HG03196 (cell line): ENCODE data around the gene MARVELD3.
"Not testable (repeated sequence)": the region's sequence is repeated elsewhere in the genome, so short reads cannot be mapped to it uniquely, and the experiment has no call there.

Source experiments
- ATAC-seq: cut with Tn5 transposase; IDR thresholded peaks from one replicate; pipeline ENCODE4 v1.9.1; 2021; ENCODE audit not compliant: unreplicated experiment

The MARVELD3 gene

DNA sequence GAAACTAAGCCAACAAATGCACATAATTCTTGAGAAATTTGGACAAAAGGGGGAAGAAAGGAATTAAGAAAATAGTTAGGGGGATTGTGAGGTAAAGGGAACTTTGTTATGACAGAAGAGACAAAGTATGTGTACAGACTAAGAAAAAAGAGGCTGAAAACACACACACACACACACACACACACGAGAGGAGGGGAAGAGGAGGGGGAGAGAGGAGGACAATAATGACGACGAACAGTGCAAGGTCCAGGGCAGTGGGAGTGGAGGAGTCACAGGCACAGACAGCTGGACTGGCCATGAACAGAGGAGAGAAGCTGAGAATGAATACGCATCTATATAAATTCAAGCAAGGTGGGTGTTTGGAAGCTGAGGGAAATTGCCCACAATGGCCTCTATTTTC is 44.6 kb downstream of the MARVELD3 start:
- ATAC-seq = no peak

DNA sequence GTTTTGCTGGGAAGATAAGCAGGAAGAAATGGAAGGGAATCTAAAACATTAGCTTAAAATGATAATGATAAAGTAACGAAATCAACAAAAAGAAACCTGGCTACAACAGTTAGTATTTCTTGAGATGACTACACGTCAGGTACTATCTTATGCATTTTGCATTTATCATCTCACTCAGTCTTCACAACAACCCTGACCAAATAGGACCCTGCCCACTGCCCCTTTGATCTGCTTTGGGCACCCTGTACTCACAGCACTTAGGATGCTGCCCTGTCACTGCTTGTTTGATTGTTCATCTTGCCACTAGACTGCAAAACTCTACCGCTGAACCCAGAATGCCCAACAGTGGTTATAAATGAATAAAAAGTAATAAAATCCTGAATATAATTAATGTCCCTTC is 45.2 kb downstream of the MARVELD3 start:
- no peak for ATAC-seq

DNA sequence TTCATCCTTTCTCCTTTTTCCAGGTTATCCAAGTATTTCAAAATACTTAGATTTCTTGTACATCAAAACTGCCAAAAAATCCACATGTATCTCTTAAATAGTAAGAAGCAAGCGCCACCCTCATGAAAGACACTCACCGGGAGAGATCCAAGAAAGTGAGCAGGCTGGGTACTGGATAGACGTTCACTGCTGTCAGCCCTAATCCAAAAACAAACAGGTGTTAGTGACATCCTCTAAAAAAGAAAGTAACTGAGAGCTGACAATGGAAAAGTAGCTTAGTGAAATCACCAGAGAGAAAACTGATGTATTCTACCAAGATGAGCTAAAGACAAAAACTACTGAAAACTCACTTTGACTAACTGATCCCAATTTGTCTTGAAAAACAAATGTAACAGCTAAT is 46.1 kb downstream of the MARVELD3 start:
- no peak for ATAC-seq

DNA sequence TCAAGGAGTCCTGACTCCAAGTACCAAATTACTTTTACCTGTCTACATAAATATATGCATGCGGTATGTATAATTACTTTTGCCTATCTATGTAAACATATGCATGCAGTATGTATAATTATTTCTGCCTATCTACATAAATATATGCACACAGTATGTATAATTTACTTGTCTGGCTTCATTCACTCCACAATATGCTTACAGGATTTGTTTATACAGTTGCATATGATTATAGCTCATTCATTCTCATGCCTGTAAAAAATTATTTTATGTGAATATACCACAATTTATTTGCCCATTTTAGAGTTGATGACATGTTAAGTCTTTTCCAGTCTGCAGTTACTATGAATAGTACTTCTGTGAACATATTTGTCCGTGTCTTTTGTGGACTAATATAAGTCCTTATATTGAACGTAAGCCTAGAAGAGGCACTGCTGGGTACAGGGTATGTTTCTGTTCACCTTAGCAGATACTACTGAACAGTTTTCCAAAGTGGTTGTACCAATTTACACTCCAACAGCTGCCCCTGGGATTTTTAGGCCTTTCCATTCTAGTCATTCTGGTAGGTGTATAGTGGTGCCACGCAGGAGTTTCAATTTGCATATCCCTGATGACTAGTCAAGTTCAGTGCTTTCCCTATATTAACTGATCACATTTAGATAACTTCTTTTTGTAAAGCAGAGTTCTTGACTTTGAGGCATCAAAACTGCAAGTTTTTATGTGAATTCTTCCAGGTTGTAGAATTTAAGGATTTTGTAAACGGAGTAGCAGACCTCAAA is 47.0 kb downstream of the MARVELD3 start:
- ATAC-seq = no peak

DNA sequence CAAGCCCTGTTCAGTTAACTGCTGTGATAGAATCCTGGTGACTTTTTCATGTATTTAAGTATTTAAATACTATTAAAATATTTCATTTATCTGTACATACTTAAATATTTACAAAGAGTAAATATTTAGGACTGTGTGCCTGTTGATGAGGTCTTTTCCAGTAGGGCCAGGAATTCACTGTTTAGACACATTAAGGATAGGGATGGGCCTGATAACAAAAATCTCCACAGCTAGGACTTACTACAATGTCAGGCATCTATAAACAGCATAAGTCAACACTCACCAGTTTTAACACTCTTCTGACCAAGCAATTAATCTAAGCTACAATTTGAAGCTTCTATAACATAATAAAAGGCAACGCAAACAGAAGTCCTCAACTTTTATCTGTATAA is 47.6 kb downstream of the MARVELD3 start:
- no peak for ATAC-seq

DNA sequence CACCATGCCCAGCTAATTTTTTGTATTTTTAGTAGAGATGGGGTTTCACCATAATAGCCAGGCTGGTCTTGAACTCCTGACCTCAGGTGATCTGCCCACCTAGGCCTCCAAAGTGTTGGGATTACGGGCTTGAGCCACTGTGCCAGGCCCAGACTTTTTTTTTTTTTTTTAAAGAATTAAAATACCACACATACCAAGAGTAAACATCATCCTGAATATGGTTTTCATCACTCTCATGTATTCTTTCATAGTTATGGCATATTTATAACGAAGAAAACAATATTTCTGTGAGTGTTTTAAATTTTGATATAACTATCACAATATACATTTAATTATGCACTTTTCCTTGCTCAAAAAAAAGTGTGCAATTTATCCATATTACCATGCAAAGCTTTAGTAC is 48.2 kb downstream of the MARVELD3 start:
- no peak for ATAC-seq

DNA sequence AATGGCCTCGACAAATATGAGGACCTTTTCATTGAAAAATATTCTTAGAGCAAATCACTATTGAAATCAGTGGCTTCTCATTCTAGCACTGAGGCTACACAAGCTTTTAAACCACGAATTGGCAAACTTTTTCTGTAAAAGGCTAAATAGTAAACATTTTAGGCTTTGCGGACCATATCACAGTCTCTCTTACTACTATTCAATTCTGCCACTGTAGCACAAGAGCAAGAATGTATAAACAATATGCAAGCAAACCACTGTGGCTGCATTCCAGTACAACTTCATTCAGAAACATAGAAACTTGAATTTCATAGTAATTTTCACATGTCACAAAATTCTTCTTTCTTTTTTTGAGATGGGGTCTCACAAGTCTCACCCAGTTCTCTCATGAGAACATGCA is 49.4 kb downstream of the MARVELD3 start:
- ATAC-seq = no peak

DNA sequence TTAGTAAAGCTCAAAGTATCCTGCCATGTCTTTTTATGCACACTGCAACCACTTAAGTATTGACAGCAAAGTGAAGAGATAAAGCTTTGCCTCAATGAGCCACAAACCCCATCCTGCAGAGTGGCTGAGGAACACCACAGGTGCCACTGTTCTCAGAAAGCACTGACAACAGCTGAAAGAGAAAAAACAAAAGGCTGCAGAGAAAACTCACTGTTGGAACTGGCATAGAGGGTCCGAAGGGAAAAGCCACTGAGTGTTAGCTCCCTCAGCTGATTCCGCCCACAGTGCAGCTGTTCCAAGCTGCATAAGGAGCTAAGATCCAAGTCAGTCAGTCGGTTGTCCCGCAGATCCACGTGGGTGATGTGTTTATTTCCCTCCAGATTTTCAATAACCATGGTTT is 50.3 kb downstream of the MARVELD3 start:
- ATAC-seq = no peak

DNA sequence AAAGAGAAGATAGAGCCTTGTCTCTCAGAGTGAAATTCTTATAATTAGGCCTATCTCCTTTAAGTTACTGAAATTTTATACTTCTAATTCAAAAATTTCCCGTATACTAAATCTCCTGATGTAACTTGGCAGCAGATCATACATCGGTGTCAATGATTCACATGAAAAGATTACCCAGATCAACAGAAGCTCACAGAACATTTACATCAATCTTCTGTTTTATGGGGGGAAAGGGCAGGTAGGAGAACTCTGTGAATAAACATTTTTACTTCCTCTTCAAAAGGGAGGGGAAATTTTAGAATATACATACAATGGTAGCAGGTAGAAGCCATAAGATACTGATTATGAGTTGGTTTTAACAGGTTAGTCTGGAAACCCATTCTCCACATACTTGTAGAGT is 55.4 kb downstream of the MARVELD3 start:
- no peak for ATAC-seq

DNA sequence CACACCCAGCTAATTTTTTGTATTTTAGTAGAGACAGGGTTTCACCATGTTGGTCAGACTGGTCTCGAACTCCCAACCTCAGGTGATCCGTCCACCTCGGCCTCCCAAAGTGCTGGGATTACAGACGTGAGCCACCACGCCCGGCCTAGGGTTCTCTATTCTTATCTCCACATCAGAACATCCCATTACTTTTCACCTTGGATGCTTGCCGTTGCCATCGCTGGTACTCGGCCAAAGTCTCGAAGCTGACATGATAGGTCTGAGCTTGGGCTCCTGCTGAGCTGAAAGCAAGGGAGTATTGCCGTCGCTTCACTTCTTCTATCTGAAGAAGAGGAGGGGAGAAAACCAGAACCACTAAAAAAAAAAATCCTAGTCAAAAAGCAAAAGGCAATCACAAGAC is 58.3 kb downstream of the MARVELD3 start:
- ATAC-seq = not testable (repeated sequence)
